ENCODE data around the gene CD74.

The CD74 gene

DNA sequence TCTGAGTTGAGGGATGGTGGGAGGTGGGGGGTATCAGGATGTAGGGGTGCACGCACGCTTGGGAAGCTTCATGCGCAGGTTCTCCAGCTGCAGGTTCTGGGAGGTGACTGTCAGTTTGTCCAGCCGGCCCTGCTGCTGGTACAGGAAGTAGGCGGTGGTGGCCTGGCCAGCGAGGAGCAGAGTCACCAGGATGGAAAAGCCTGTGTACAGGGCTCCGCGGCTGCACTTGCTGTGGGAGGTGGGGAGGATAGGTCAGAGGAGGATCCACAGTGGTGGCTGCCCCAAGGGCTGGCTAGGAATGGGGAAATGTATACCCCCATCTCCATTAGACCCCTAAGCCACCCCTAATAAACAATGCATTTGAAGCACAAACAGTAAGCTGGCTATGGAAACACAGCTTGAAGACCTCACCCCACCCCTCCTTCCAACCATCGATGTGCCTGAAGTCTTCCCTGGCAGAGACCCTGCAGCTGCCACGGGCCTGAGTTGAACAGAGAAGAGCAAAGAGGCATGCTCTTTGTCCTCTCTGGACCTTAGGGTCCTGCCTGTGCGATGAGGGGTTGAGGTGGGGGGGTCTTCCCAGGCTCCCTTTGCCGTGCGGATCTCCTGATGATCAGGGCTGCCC lies 5.5 kb downstream of the CD74 start:
- TF ChIP-seq, protein P1, sequence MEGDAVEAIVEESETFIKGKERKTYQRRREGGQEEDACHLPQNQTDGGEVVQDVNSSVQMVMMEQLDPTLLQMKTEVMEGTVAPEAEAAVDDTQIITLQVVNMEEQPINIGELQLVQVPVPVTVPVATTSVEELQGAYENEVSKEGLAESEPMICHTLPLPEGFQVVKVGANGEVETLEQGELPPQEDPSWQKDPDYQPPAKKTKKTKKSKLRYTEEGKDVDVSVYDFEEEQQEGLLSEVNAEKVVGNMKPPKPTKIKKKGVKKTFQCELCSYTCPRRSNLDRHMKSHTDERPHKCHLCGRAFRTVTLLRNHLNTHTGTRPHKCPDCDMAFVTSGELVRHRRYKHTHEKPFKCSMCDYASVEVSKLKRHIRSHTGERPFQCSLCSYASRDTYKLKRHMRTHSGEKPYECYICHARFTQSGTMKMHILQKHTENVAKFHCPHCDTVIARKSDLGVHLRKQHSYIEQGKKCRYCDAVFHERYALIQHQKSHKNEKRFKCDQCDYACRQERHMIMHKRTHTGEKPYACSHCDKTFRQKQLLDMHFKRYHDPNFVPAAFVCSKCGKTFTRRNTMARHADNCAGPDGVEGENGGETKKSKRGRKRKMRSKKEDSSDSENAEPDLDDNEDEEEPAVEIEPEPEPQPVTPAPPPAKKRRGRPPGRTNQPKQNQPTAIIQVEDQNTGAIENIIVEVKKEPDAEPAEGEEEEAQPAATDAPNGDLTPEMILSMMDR (IDR thresholded peaks at IDR 0.05; ENCODE audit: low read depth, low read length): no peak
- H3K27me3 ChIP-seq (ENCODE audit: insufficient read depth, low read depth, severe bottlenecking): no peaks in the 10 kb centered on the region
- no peak overlapping the region for H3K27ac ChIP-seq
- peaks cover 13% of the 10 kb centered on the region; the same call in 1 of the 2 replicates for H3K36me3 ChIP-seq
- DNase-seq: no peak
- no peak overlapping the region for H3K4me3 ChIP-seq (ENCODE audit: low read depth, low read length)
- no peaks in the 10 kb centered on the region for H3K9me3 ChIP-seq (ENCODE audit: severe bottlenecking)

DNA sequence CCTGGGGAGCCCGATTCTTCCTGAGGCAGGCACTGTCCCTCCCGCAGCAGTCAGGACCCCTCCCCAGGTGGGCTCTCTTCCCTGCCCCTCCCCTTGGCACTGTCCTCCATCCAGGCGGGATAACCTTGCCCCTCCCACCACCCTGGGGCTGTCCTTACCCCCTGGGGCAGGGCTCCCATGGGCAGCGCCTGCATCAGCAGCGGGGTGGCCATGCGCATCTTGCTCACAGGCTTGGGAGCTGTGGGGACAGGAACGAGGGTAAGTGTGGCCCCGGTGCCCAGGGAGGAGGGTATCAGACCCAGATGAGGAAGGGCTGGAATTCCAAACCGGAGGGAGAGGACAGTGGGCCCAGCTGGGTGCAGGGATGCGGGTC lies 6.0 kb downstream of the CD74 start:
- Histone ChIP-seq H3K9me3 (ENCODE audit: severe bottlenecking) (no peaks in the 10 kb centered on the region), H3K36me3 (peaks cover 13% of the 10 kb centered on the region; the same call in 1 of the 2 replicates), H3K27ac (no peak overlapping the region), H3K4me3 (ENCODE audit: low read depth, low read length) (no peak overlapping the region), H3K27me3 (ENCODE audit: insufficient read depth, low read depth, severe bottlenecking) (no peaks in the 10 kb centered on the region)
- no peak for DNase-seq
- TF ChIP-seq, protein P1 (IDR thresholded peaks at IDR 0.05; ENCODE audit: low read depth, low read length): no peak

DNA sequence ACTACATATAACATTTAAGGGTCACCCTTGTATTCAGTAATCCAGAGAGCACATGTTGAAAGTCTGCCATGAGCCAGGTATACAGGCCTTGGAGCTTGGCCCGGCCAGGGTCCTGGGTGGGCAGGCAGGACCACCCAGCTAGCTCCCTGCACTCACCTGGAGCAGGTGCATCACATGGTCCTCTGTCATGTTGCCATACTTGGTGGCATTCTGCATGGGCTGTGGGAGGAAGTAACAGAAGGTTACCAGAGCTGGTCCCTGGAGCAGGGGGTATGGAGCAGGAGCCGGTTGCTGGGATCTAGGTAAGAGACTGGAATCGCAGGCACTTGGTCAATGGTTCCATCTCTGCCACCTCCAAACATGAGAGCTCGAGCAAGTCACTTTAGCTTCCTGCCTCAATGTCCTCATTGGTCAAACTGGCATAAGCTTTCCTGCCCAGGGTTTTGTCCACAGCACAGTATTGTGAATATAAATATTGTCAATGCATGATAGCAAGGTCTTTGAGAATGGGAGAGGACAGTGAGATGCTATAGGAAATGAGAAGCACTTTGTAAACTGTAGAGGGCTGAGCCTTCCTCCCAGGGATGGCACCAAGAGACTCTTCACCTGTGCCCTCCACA lies 6.5 kb downstream of the CD74 start:
- peaks cover 13% of the 10 kb centered on the region; the same call in 1 of the 2 replicates for H3K36me3 ChIP-seq
- no peak overlapping the region for H3K27ac ChIP-seq
- DNase-seq: no peak

DNA sequence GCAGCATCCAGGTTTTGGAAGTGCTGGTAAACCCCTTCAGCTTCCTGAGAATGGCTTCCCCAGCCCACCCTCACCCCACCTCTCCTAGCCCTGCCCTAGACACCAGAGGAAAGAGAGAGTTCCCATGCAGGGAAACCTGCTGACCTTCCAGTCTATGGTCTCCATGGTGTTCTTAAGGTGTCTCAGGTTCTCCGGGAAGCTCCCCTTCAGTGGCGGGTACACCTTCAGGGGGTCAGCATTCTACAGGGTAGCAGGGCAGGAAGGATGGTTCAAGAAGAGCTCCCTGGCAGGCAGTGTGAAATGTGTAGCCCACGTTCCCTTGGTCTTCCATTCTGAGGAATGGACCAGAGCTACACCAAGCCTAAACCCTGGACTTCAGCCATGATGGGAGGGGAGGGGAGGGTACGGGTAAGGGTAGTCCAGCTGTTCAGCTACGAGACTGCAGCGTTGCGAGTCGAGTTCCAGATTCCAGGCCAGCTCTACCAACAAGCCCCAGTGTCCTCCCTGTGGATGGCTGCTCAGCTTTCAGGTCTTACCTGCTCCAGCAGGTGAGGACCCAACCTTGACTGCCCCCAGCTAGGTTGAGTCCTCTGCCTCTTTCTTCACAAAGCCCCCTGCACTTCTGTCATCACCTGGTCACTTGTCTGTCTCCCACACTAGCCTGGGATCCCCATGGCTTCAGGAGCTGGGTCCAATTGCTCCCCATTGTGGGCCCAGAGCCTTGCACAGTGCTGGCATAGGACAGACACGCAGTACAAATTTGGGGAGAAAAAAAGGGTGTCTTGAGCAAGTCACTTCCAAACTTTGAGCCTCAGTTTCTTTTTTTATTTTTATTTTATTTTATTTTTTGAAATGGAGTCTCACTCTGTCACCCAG lies 7.5 kb downstream of the CD74 start:
- DNase-seq: no peak
- TF ChIP-seq, protein P1 (IDR thresholded peaks at IDR 0.05; ENCODE audit: low read depth, low read length): no peak
- Histone ChIP-seq H3K27me3 (ENCODE audit: insufficient read depth, low read depth, severe bottlenecking) (no peaks in the 10 kb centered on the region), H3K36me3 (peaks cover 18% of the 10 kb centered on the region), H3K4me3 (ENCODE audit: low read depth, low read length) (no peak overlapping the region), H3K9me3 (ENCODE audit: severe bottlenecking) (no peaks in the 10 kb centered on the region), H3K27ac (no peak overlapping the region)

More for the DNA sequence above, 6.5 kb downstream of the CD74 start:
- no peak overlapping the region for H3K4me3 ChIP-seq (ENCODE audit: low read depth, low read length)
- H3K9me3 ChIP-seq (ENCODE audit: severe bottlenecking): no peaks in the 10 kb centered on the region
- no peaks in the 10 kb centered on the region for H3K27me3 ChIP-seq (ENCODE audit: insufficient read depth, low read depth, severe bottlenecking)
- TF ChIP-seq, protein P1 (IDR thresholded peaks at IDR 0.05; ENCODE audit: low read depth, low read length): no peak

DNA sequence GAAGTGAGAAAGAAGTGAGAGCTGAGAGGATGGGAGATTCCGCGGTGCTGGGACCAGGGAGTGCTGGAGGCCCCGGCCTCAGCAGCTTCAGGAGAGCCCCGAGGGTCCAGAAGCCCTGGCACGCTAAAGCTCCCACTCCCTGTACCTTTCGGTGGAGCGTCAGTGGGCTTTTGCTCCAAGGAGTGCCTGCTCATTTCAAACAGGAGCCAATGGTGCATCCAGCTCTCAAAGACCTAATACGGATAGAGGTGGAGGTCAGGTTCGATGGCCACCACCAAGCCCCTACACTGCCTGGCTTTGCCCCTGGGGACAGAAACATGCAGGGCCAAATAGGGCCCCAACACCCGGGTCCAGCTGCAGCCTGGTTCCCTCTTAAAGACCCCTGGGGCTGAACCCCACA lies 8.2 kb downstream of the CD74 start:
- peaks cover 22% of the 10 kb centered on the region for H3K36me3 ChIP-seq
- DNase-seq: no peak
- H3K27me3 ChIP-seq (ENCODE audit: insufficient read depth, low read depth, severe bottlenecking): no peaks in the 10 kb centered on the region

More for the DNA sequence above, 8.2 kb downstream of the CD74 start:
- no peak overlapping the region for H3K27ac ChIP-seq
- H3K4me3 ChIP-seq (ENCODE audit: low read depth, low read length): no peak overlapping the region
- H3K9me3 ChIP-seq (ENCODE audit: severe bottlenecking): no peaks in the 10 kb centered on the region
- TF ChIP-seq, protein P1 (IDR thresholded peaks at IDR 0.05; ENCODE audit: low read depth, low read length): no peak

Data from WERI-Rb-1 (cell line).